LNCaP clone FGC (cell line): ENCODE results near the gene GCKR.

Source experiments
- DNase-seq: peaks from one replicate; pipeline ENCODE4 v3.0.0-alpha.2; 2011; ENCODE audit warnings: low read depth
- H3K4me3 ChIP-seq: 2 replicates; pipeline ENCODE4 v1.5.1; 2011; ENCODE audit warnings: mild to moderate bottlenecking, low read depth, low read length, control low read depth
- CTCF ChIP-seq: IDR thresholded peaks from 2 replicates; pipeline ENCODE4 v1.5.1; 2012; ENCODE audit warnings: mild to moderate bottlenecking; ENCODE audit not compliant: control insufficient read depth, insufficient read depth; ENCODE audit errors: extremely low read depth

GCKR gene

GRCh38 chr2:27471961-27472360 is 24.7 kb upstream of the GCKR start:
- DNase-seq, result no peak
- H3K4me3 ChIP-seq, result no peak overlapping the region
- TF ChIP-seq CTCF, result no peak

- H3K4me3 ChIP-seq, result no peak overlapping the region
Observed at GRCh38 chr2:27485496-27485895, 11.1 kb upstream of the GCKR start.

GRCh38 chr2:27489118-27489497 is 7.5 kb upstream of the GCKR start:
- TF ChIP-seq CTCF, result no peak
- H3K4me3 ChIP-seq, result peak overlapping the region; percentile 61

More at GRCh38 chr2:27485496-27485895, 11.1 kb upstream of the GCKR start:
- no peak for DNase-seq
- no peak for TF ChIP-seq CTCF

GRCh38 chr2:27489498-27490397 is 6.9 kb upstream of the GCKR start, which contains the start of gene IFT172:
Gene IFT172, minus strand, starts transcription at chr2:27489743. Its CDS starts 90 bp downstream, at chr2:27489653.
- TF ChIP-seq CTCF, result no peak
- H3K4me3 ChIP-seq, result peak within 1 kb of the TSS; percentile 61
- DNase-seq, result peak; percentile 99

More at GRCh38 chr2:27489118-27489497, 7.5 kb upstream of the GCKR start:
- no peak for DNase-seq

GRCh38 chr2:27492557-27492956 is 4.1 kb upstream of the GCKR start:
- no peak for DNase-seq
- H3K4me3 ChIP-seq, result no peak overlapping the region
- no peak for TF ChIP-seq CTCF

- no peak overlapping the region for H3K4me3 ChIP-seq
- DNase-seq, result no peak
Observed at GRCh38 chr2:27493948-27494283, 2.7 kb upstream of the GCKR start.

More at GRCh38 chr2:27493948-27494283, 2.7 kb upstream of the GCKR start:
- TF ChIP-seq CTCF, result no peak
